ENCODE measurements around the gene CSPG5.

DNA sequence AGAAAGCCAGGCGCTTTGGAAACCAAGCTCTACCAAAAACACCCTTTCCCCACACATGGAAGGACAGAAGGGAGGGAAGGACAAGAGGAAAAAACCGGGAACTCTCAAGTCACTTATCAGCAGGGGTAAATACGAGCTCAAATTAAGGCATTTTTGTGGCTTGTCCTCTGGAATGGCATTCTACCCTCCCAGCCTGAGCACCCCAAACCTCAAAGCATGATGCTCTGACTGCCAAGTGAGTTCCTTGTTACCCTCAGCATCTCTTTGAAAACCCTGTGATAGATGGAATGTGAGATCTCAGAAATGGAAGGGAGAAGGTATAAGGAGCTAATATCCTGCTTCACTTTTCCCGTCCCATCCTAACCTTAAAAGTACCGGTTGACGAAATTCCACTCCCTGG, 8.1 kb upstream of the CSPG5 start:
- TF ChIP-seq EP300 (IDR thresholded peaks at IDR 0.05) (no peak), CTCF (IDR thresholded peaks at IDR 0.05) (no peak), POLR2AphosphoS5 (IDR thresholded peaks at IDR 0.05) (no peak)
